ENCODE measurements around the gene BAG5. TPM values are rescaled to one million over a fixed set of nuclear protein-coding genes. Genes with fewer than 3 reads are reported as not detected.

The BAG5 gene
- total and polyA plus RNA-seq, 8 donors: 4.3 to 207 (median 11.6) TPM

GRCh38 chr14:103569408-103569807, 7.0 kb upstream of the BAG5 start:
- 63 to 74% (median 65%) methylated on average over 11 of the region's 11 CpGs for WGBS, 5 donors
- Histone ChIP-seq H3K27ac (no peak overlapping the region), H3K36me3 (peaks cover 0 to 32% (median 22%) of the 10 kb centered on the region in 4 donors), H3K9me3 (no peaks in the 10 kb centered on the region), H3K4me1 (peaks cover 16 to 85% (median 49%) of the 10 kb centered on the region in 4 donors), H3K4me3 (no peak overlapping the region), H3K27me3 (no peaks in the 10 kb centered on the region)
- TF ChIP-seq EP300 (IDR thresholded peaks at IDR 0.05): no peak
- TF ChIP-seq POLR2AphosphoS5 (IDR thresholded peaks at IDR 0.05): no peak
- TF ChIP-seq POLR2A (IDR thresholded peaks at IDR 0.05): no peak
- TF ChIP-seq, protein P1, sequence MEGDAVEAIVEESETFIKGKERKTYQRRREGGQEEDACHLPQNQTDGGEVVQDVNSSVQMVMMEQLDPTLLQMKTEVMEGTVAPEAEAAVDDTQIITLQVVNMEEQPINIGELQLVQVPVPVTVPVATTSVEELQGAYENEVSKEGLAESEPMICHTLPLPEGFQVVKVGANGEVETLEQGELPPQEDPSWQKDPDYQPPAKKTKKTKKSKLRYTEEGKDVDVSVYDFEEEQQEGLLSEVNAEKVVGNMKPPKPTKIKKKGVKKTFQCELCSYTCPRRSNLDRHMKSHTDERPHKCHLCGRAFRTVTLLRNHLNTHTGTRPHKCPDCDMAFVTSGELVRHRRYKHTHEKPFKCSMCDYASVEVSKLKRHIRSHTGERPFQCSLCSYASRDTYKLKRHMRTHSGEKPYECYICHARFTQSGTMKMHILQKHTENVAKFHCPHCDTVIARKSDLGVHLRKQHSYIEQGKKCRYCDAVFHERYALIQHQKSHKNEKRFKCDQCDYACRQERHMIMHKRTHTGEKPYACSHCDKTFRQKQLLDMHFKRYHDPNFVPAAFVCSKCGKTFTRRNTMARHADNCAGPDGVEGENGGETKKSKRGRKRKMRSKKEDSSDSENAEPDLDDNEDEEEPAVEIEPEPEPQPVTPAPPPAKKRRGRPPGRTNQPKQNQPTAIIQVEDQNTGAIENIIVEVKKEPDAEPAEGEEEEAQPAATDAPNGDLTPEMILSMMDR (IDR thresholded peaks at IDR 0.05): no peak
- intact Hi-C loops (cut with DNase I; ENCODE audit: low total_unique reads): no loop called here
- no peak for DNase-seq

DNA sequence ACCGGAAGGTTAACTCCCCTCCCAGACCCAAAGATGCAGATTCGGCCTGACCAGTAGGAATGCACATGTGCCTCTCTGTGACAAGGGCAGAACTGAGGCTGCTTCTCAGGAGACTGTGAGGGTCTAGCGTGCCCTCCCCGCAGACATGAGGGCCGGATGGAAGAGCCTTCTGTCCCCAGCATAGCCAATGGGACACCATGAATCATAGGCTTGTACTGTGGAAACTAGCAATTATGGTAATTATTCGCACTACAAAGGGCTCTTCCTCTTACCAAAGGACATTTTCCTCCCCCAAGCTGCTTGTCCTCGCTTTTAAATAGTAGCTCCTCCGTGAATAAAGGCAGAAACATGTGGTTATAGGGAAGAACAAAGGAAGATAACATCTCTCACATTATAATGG, 6.5 kb upstream of the BAG5 start:
- peaks cover 0 to 28% (median 17%) of the 10 kb centered on the region in 4 donors for H3K36me3 ChIP-seq
- peak overlapping the region in 1 of 5 donors; percentile 15 for H3K27ac ChIP-seq
- WGBS, 5 donors: 58 to 77% (median 63%) methylated on average over 8 of the region's 8 CpGs
- H3K27me3 ChIP-seq: no peaks in the 10 kb centered on the region
- H3K4me3 ChIP-seq: no peak overlapping the region
- H3K4me1 ChIP-seq: peaks cover 14 to 85% (median 49%) of the 10 kb centered on the region in 4 donors
- TF ChIP-seq EP300 (IDR thresholded peaks at IDR 0.05): no peak
- TF ChIP-seq, protein P1 (IDR thresholded peaks at IDR 0.05): no peak
- no peak for TF ChIP-seq POLR2A (IDR thresholded peaks at IDR 0.05)
- no peak for TF ChIP-seq POLR2AphosphoS5 (IDR thresholded peaks at IDR 0.05)
- intact Hi-C loops (cut with DNase I; ENCODE audit: low total_unique reads): no loop called here
- no peaks in the 10 kb centered on the region for H3K9me3 ChIP-seq
- no peak for DNase-seq

DNA sequence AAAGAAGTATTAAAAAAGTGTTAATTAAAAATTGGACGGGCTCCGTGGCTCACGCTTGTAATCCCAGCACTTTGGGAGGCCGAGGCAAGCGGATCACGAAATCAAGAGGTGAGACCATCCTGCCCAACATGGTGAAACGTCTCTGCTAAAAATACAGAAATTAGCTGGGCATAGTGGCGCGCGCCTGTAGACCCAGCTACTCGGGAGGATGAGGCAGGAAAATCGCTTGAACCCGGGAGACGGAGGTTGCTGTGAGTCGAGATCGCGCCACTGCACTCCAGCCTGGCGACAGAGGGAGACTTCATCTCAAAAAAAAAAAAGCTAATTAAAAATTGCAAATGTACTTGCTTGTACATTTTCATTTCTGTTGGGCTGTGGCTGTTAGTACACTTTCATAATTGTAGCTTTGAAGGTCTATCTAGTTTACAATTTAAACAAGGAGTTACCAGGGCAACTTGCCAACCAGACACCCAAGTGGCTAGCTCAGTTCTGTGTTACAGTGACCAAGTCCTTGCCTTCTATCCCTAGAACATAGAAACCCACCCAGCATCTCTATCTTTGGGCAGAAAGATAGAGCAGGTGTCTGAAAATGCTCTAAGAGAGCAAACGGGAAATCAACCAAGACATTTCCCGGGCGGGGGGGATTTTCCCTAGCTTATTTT, 1.5 kb upstream of the BAG5 start:
- TF ChIP-seq POLR2A (IDR thresholded peaks at IDR 0.05): no peak
- TF ChIP-seq, protein P1 (IDR thresholded peaks at IDR 0.05): no peak
- peak in 1 of 2 donors; percentile 35 for DNase-seq
- no peaks in the 10 kb centered on the region for H3K9me3 ChIP-seq
- H3K4me3 ChIP-seq: peak overlapping the region; percentile 78 to 100 (median 90)
- intact Hi-C loops (cut with DNase I; ENCODE audit: low total_unique reads): no loop called here
- peaks cover 8 to 24% (median 18%) of the 10 kb centered on the region in 4 donors for H3K36me3 ChIP-seq
- H3K27ac ChIP-seq: peak overlapping the region in 2 of 5 donors; percentile 95 to 98
- H3K27me3 ChIP-seq: no peaks in the 10 kb centered on the region
- WGBS, 5 donors: 33 to 48% (median 43%) methylated on average over 21 of the region's 21 CpGs
- H3K4me1 ChIP-seq: peaks cover 32 to 78% (median 61%) of the 10 kb centered on the region in 4 donors

DNA sequence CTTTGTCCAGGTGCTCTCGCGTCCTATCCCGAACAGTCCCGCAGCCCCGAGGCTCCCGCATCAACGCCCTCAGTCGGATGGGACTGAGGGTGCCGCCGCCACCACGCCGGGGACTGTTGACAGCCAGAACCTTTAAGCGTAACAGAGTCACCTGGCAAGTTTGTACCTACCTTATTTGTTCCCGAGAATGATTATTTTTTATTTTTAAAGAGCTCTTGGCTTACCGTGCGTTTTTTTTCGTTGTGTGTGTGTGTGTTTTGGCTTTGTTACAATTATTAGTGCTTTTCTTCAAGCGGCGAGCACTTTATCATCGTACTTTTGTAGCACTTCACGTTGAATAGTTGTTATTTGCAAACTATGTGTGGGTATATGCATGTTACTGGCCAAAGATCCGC, 766 bp upstream of the BAG5 start:
- Histone ChIP-seq H3K4me3 (peak overlapping the region; percentile 78 to 100 (median 90)), H3K27ac (peak overlapping the region; percentile 91 to 99 (median 97)), H3K36me3 (peaks cover 11 to 24% (median 22%) of the 10 kb centered on the region in 4 donors), H3K27me3 (no peaks in the 10 kb centered on the region), H3K4me1 (peaks cover 39 to 82% (median 66%) of the 10 kb centered on the region in 4 donors), H3K9me3 (no peaks in the 10 kb centered on the region)
- TF ChIP-seq, protein P1 (IDR thresholded peaks at IDR 0.05): no peak
- no peak for TF ChIP-seq POLR2A (IDR thresholded peaks at IDR 0.05)
- TF ChIP-seq POLR2AphosphoS5 (IDR thresholded peaks at IDR 0.05): no peak
- no peak for TF ChIP-seq EP300 (IDR thresholded peaks at IDR 0.05)
- intact Hi-C loops (cut with DNase I; ENCODE audit: low total_unique reads): no loop called here
- no peak for DNase-seq
- 0 to 1% (median 1%) methylated on average over 16 to 22 of the region's 22 CpGs for WGBS, 5 donors

Measured in stomach (tissue), 9 donors.